GM18507 (cell line): ENCODE results near the gene RERE.

Experiments
- DNase-seq: peaks from one replicate; pipeline ENCODE4 v3.0.0; 2011; ENCODE audit warnings: low read depth; ENCODE audit not compliant: insufficient read length; ENCODE audit errors: extremely low spot score
- FAIRE-seq: peaks from 2 replicates; lab custom pipeline; 2011; peaks lifted over from hg19 to GRCh38; lab: Jason Lieb, UNC

RERE gene

DNA sequence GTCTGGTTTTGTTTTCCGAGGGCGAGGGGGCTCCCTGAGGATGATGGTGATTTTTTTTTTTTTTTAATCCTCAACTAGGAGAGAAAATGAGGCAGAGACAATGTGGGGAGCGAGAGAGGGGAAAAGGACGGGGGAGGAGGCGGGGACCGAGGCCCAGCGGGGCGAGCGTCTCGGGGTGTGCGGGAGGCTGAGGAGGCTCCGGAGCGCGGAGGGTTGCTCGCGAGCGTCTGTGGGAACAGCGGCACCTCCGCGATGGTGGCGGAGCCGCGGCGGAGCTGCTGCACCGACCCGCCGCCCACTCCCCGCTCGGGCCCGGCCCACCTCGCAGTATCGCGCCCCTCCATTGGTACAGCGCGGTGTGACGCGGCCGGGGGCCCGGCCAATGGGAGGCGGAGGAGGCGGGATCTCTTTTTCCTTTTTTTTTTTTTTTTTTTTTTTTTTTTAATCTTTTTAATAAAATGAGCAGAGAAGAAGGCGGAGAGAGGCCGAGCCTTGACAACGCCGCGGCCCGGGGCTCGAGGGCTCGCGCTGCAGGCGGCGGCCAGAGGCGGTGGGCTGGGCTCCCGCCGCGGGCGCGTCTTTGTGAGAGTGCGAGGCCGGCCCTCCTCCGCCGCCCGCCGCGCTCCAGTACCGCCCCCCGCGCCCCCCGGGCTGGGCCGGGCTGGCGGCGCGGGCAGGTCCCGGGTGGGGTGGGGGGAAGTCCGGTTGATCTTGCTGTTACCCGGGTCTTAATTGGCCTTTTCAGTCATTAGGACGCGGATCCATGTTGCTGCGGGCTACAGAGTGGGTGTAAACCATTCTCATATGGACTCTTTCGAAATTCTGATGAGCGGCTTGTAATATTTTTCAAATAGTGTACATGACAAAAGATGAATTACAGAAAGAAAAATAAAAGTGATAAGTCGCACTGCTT lies at the start of gene RERE:
Gene RERE, minus strand, starts transcription at position 229 of the 913 bp plus-strand sequence.
- peak; percentile 80 for FAIRE-seq
- DNase-seq, result peak; percentile 100

DNA sequence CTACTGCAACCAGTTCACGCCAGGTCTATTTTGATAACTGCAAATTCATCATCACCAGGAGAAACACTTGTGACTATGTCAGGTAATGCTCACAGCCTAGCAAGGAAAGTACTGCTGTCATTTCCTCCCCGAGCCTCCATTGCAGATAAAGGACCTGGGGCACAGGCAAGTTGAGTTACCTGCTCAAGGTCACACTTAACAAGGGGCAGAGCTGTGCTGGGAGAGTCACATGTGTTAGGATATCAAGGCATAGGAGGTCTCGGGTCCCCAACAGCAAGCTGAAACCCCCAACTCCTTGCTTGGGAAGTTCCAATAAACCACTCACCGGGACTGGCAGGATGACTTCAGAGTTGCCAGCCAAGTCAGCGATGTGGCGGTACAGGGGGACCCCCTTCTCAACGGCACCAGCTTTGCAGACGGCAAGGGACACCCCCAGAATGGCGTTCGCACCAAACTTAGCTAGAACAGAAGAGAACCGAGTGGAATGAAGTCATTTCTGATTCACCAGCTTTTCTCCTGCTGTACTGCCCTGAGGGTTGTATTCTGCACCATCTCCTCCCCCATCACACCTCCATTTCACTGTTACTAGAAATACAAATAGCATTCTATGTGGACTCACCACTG lies 49.5 kb upstream of the RERE start:
- no peak for FAIRE-seq

DNA sequence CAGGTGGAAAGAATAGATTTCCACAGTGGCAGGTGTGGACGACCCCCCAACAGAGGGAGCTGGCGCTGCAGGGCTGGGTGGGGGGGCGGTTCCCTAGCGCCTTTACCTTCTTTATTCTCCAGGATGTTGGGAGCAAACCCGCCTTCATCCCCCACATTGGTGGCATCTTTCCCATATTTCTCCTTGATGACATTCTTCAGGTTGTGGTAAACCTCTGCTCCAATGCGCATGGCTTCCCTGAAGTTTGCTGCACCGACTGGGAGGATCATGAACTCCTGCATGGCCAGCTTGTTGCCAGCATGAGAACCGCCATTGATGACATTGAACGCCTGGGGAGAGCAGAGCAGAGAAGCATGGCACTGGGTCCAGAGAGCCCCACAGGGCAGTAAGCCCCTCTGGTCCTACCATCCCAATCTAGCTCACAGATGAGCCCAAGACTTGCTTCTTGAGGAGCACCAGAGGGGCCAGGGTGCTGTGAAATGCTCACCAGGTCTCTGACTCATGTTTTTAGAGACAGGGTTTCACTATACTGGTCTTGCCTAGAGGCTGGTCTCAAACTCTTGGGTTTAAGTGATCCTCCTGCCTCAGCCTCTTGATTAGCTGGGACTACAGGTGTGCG lies 48.8 kb upstream of the RERE start:
- FAIRE-seq, result no peak
- DNase-seq, result no peak

More for the DNA sequence above, 49.5 kb upstream of the RERE start:
- no peak for DNase-seq

DNA sequence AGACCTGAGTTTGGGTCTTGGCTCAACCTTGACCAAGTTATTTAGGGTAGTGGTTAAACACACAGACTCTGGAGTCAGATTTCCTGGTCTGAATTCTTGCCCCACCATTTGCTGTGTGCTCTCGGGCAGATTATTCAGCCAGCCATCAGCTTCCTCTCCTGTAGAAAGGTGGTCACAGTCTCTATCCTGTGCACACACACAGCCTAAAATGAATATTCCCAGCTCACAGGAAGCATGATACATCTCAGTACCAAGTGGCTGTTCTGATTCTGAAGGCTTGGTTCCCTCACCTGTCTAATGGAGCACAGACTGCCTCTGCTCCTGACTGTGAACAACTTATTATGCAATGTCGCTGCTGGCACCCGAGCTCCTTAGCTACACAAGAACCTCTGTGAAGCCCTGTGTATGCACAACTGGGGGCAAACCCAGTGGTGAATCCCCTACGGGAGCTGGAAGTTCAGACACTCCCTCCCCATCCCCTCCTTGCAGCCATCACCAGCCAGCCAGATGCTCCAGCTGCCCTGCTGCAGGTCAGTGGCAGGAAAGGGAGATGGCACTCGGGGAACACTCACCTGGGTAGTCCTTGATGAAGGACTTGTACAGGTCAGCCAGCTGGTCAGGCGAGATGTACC lies 47.4 kb upstream of the RERE start:
- DNase-seq (no peak), FAIRE-seq (no peak)

DNA sequence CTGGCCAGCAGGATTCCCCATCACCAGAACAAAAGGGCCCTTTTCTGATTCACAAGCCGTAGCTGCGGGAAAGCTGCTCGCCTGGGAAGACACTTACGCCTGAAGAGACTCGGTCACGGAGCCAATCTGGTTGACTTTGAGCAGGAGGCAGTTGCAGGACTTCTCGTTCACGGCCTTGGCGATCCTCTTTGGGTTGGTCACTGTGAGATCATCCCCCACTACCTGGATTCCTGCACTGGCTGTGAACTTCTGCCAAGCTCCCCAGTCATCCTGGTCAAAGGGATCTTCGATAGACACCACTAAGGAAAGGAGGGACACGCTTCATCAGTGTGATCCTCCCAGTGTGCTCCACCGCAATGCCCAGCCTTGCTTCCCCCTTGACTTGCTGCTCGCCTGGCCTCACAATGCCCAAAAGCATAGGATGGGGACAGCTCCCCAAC lies 46.4 kb upstream of the RERE start:
- FAIRE-seq, result no peak
- DNase-seq, result no peak

DNA sequence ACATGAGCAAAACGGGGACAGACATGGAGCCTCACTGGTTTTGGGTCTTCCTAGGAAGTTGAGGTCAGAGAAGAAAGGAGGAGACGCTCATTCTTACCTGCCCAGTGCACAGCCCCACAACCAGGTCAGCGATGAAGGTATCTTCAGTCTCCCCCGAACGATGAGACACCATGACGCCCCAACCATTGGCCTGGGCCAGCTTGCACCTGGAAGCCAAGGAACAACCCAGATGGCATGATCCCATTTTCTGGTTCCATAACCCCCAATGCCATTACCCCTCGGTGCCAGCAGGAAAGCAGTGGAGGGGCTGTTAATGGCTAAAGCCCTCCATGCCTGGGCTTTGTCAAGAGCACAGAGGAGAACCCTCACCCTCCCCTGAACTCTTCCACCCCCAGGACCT lies 45.7 kb upstream of the RERE start:
- FAIRE-seq, result no peak

DNA sequence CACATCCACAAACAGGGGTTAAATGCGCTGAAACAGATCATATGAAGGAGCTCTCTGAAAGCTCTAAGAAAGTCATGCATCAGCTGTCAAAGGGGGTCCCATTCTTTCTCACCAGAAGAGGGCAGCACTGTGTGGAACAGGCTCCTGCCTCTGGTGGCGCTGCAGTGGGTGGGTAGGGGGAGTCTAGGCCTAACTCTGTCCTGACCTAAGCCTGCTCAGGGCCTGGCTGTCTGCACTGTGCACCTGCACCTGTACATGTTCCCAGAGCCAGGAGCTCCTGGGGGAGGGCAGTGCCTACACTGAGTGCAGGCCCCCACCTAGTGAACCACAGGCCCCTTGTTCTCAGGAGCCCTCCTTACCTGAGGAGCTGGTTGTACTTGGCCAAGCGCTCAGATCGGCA lies 45.1 kb upstream of the RERE start:
- FAIRE-seq, result no peak
- DNase-seq, result no peak

More for the DNA sequence above, 45.7 kb upstream of the RERE start:
- no peak for DNase-seq

DNA sequence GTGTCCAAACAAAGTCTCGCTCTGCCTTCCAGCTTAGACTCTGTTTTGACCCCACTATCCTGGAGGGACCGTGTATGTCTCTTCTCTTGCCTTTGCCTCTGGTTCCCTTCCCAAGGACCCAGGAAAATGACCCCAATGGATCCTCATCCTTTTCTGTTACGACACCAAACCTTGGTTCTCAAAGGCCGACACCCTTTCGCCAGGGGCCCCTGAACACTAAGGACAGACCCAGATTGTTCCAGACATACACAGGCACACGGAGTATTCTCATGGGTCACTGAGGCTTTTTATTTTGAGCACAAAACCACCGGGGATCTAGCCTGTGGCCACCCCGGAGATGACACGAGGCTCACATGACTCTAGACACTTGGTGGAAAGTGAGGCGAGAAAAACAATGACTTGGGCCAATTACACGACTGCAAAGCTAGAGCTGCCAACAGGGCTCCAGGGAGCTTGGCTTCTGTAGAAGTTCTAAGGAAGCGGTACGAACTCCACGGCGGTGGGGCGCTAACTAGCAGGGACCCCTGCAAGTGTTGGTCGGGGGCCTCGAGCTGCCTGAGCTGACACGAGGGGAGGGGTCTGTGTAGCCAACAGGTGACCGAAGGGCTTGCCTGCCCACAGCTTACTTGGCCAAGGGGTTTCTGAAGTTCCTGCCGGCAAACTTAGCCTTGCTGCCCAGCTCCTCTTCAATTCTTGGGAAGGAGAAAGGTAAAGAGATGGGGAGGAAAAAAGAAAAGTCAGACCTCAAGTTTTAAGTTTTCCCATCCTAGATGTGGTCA lies 43.5 kb upstream of the RERE start:
- no peak for DNase-seq
- FAIRE-seq, result no peak

DNA sequence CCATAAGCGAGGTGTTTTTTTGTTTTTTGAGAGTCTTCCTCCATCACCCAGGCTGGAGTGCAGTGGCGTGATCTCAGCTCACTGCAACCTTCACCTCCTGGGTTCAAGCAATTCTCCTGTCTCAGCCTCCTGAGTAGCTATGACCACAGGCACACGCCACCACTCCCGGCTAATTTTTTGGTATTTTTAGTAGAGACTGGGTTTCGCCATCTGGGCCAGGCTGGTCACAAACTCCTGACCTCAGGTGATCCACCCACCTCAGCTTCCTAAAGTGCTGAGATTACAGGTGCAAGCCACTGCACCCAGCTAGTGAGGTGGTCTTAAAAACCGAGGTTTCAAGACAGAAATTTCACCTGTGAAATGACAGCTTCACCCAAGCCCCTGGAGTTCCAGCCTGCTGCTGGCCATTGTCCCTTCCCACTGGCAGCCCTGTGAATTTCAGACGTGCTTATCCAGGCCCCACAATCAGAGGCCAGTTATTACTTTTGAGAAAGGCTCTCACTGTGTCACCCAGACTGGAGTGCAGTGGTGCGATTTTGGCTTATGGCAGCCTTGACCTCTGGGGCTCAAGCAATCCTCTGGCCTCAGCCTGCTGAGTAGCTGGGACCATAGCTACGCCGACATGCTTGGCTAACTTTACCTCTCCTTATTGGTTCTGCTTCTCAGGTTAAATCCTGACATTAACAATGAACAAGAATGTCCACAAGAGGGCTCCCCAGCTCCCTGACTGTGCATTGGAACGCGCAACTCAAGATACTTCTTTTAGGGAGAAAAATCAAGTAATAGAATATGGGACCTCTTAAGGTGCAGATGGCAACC lies 41.7 kb upstream of the RERE start:
- FAIRE-seq, result peak; percentile 47

DNA sequence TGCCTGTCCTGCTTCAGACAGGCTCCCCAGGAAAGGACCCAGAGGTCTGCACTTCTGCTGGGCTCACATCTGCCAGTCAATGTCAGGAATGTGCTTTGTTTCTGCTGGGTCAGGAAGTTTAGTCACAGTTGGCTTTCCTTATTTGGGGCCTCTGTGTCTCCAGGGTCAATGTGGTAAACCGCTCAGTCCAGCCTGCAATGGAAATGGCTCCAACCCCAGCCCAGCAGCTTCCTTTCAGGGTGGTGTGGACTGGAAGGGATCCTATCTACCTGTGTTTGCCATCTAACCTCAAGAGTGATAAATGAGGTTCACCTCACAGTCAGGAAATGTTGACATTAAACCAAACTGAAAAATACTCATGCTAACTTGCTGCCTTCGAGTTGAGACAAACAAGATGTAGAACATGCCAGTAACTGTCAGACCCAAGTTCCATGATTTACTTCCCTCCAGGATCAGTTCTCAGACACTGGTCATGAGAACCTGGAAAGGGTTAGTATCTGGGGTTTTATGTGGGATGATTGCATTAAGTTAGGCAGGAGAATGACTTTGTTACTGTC lies 40.8 kb upstream of the RERE start:
- DNase-seq (no peak), FAIRE-seq (no peak)

More for the DNA sequence above, 41.7 kb upstream of the RERE start:
- DNase-seq, result no peak

DNA sequence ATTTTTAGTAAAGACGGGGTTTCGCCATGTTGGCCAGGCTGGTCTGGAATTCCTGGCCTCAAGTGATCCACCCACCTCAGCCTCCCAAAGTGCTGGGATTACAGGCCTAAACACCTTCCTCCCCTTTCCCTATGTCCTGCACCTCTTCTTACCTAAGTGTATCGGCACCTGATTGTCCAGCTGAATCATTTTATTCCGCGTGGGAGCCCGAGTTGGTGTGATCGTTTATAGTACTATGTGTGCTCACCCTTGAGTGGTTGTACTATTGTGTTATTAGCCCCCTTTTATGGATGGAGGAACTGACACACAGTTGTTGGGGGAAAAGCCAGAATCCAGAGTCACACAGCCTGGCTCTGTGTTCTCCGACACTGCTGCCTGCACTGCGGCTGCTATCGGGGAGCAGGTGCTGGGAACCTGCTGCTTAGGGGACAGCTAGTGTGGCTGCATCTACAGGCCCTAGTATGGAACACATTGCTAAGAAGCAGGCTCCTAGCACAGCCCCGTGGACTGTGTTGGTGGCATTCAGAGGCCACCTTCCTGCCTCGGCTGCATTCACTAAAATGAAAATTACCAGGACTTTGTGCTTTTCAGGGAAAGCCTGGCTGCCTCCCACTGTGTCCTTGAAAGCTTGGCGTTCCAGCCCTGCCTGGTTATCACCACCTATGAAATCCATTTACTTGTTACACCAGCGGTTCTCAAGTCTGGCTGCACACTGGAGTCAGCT lies 39.4 kb upstream of the RERE start:
- no peak for FAIRE-seq

DNA sequence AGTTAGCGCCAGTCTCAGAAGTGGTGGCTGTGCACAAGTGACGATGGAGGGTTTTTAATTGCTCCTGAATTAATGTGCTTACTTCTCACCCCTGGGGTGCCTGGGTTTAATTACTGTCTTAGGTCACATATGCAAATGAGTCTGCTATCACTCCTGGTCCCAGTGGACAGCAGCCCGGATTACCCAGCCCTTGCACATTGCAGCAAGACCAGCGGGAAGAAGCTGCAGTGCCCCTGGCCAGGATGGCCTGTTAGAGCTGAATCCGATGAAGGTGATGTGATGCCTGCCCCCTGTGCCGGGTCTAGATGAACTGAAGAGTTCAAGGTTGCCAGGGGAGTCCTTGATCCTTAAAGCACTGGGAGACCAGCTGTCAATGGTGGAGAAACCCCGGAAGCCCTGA lies 36.8 kb upstream of the RERE start:
- FAIRE-seq (no peak), DNase-seq (no peak)

More for the DNA sequence above, 39.4 kb upstream of the RERE start:
- DNase-seq, result no peak

DNA sequence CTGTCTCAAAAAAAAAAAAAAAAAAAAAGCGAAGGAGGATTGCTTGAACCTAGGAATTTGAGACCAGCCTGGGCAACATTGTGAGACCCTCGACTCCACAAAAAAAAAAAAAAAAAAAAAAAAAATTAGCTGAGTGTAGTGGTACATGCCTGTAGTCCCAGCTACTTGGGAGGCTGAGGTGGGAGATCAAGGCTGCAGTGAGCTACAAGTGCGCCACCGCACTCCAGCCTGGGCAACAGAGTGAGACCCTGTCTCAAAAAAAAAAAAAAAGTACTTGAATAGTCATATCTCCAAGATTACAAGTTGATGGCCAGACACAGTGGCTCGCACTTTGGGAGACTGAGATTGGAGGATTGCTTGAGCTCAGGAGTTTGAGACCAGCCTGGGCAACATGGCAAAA lies 33.6 kb upstream of the RERE start:
- DNase-seq (no peak), FAIRE-seq (no peak)

DNA sequence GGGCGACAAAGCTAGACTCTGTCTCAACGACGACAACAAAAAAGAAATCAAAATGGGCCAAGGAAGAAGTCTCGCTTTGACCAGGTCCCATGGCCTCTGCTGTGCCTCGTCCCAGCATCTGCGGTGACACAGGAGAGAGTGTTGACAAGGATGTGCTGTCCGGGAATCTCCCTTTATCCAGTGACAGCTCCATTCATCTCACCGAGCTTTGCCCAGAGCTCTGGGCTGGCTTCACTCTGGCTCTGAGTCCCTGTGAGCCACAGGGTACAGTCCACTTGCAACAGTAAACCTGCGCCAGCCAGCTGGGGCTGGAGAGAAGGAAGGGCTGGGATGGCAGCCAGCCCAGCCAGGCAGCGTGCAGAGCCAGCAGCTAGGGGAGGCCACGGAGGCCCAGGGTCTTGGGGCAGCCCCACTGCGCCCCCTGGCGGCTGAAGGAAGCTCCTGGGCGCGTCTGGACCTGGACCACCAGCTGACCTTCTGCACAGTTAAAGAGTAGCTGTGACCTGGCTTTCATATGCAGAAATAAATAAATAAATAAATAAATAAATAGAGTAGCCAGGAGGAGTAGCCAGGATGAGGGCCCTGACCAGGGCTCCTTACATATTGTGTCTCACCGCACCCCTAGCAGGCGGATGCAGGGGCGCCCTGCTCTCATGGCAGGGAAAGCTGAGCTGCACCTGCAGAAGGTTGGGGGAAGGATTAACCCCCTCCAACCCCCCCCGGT lies 31.4 kb upstream of the RERE start:
- peak; percentile 47 for FAIRE-seq
- peak; percentile 75 for DNase-seq

DNA sequence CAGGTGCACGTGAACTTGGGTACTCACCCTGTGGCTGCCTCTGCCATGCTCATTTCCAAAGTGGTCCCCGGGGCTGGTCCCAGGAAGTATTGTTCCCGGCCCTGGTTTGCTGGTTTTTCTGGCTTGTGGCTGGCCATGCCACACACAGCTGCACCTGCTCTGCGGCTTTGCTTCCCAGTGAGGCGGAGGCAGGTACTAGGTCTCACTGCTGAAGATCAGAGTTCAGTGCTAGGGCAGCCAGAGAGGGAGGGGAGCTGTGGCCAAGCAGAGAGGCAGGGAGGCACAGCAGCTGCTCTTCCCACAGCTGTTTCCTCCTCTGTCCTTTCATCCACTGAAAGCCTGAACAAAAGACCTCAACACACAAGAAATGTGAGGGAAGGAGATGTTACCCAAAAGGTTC lies 30.6 kb upstream of the RERE start:
- no peak for DNase-seq
- no peak for FAIRE-seq

DNA sequence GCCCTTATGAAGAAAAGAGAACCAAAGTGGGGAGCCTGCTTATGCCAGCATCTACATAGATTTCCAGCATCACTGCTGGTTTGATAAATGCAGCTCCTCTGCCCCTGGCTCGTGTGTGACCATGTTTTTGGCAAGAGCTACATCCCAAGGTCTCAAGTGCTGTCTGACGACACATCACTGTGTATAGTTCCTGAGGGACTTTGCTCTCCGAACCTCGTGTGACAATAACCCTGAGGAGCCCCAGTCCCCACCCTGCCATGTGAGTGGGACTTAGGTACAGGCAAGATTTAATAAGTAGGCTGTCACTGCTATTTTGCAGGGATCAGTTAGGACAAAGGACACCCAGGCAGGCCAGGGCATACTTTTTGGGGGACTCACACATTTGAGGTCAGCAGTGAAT lies 28.8 kb upstream of the RERE start:
- FAIRE-seq (no peak), DNase-seq (no peak)
